ENCODE data around the gene RAX2. TPM values are rescaled to one million over a fixed set of nuclear protein-coding genes. Genes with fewer than 3 reads are reported as not detected.

The RAX2 gene
- polyA plus RNA-seq, 4 donors: 0.03 TPM; not detected in 3

DNA sequence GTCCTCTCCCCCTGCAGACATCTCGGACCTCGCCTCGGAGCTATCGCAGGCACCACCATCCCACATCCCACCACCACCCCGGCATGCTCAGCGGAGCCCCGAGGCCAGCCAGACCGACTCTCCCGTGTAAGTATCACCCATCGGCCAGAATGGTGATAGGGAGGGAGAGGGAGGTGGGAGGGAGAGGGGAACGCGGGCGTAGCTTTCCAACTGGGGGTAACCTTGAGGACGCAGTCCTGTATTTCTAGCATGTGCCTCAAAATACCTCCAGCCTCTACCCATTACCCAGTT is 37.8 kb downstream of the RAX2 start:
- DNase-seq (ENCODE audit: low read depth in 4 of 4, low spot score in 3 of 4): no peak

DNA sequence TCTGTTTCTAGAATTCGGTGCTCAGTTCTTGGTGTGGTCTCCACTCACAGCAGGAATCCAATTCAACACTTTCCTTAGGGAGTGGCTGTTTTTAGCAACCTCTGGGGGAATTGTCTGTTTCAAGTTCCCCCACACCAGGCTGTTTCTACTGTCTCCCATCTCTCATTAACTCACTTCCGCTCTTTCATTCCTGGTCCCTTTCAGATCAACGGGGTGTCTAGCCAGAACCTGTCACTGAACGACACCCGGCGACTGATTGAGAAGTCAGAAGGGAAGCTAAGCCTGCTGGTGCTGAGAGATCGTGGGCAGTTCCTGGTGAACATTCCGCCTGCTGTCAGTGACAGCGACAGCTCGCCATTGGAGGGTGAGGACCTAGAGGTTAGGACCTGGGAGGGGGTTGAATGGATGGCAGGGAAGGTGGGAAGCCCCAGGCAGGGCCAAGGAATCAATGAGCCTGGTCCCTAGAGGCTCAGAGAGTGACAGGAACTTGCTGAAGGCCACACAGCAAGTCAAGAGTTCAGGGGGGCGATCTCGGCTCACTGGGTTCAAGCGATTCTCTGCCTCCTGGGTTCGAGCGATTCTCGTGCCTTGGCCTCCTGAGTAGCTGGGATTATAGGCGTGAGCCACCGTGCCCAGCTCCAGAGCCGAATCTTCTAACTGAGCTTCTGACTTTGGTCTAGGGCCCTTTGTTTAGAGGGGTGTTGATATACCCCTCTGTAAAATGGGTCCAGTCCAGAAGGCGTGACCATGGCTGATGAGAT is 38.3 kb downstream of the RAX2 start:
- no peak for DNase-seq (ENCODE audit: low read depth in 4 of 4, low spot score in 3 of 4)

DNA sequence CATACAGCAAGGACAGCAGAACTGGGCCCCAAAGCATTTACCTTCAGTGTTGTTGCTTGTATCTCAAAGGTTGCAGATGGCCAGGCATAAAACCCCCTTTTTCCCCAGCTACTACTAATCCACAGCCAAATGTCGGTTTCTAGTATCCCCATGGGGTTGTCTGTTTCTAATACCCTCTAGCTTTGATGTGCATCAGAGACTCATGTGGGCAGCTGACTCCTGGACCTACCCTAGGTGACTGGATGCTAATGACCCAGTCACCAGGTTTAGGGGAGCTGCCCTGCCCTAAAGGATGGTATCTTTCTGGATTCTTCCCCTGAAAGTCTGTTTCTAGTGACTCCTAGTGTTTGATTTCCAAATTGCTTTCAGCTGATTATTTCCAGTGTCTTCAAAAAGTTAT is 39.9 kb downstream of the RAX2 start:
- no peak for DNase-seq (ENCODE audit: low read depth in 4 of 4, low spot score in 3 of 4)

DNA sequence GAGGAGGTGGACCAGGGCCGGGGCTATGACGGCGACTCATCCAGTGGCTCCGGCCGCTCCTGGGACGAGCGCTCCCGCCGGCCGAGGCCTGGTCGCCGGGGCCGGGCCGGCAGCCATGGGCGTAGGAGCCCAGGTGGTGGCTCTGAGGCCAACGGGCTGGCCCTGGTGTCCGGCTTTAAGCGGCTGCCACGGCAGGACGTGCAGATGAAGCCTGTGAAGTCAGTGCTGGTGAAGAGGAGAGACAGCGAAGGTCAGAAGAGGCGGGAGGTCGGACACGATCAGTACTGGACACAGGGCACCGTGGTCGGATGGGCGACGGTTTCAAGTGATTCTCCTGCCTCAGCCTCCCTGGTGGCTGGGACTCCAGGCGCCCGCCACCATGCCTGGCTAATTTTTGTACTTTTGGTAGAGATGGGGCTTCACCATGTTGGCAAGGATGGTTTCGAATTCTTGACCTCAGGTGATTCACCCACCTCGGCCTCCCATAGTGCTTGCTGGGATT is 41.5 kb downstream of the RAX2 start:
- DNase-seq (ENCODE audit: low read depth in 4 of 4, low spot score in 3 of 4): no peak

DNA sequence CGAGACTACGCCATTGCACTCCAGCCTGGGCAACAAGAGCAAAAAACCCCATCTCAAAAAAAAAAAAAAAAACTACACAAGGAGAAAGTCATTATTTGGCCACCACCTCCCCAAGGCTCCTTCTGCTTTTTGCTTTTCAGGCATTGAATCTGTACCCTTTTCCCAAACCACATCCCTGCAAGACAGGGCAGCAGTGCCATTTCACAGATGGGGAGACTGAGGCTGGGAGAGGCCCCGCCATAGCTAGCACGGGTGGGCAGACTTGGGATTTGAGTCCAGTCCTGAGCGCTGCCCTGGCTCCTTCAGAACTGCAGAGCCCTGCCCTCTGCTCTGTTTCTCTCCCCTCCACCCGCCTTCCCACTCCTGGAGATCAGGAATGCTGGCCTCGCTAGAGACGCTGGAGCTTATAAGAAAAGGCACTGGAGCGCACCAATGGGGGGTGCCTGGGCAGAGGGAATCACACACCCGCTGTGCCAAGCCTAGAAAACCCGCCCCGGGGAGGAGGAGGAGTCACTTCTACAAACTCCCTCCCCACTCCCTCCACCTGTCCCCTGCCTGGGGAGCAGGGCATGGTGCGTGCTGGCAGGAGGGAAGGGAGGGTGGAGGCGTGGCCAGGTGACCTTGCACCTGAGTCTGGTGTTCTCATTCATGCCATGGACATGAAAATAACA is 46.3 kb downstream of the RAX2 start:
- peak in 3 of 4 donors; percentile 45 to 71 (median 61) for DNase-seq (ENCODE audit: low read depth in 4 of 4, low spot score in 3 of 4)

DNA sequence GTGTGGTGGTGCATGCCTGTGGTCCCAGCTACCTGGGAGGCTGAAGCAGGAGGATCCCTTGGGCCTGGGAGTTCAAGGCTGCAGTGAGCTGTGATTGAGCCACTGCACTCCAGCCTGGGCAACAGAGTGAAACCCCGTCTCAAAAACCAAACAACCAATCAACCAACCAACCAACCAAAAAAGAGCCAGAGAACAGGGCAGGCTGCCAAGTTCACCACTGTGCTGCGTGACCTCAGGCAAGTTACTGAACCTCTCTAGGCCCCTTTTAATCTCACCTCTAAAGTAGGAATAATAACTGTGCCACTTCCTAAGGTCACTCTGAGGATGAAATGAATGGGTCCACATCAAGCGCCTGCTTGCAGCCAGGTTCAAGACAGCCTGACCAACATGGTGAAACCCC is 46.9 kb downstream of the RAX2 start:
- no peak for DNase-seq (ENCODE audit: low read depth in 4 of 4, low spot score in 3 of 4)

DNA sequence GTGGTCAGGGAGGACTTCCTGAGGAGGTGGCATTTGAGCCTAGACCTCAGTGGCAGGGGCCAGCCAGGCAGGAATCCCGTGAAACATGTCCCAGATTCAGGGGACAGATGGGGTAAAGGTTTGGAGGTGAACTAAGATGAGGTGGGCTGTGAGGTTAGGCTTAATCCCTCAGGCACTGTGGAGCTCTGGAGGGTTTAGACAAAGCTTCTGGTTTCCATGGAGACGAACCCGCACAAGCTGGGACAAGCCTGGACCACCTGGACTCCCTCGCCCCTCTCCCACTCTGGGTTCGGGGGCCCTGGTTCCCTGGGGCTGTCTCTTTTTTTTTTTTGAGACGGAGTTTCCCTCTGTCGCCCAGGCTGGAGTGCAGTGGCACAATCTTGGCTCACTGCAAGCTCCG is 48.1 kb downstream of the RAX2 start:
- DNase-seq (ENCODE audit: low read depth in 4 of 4, low spot score in 3 of 4): no peak

DNA sequence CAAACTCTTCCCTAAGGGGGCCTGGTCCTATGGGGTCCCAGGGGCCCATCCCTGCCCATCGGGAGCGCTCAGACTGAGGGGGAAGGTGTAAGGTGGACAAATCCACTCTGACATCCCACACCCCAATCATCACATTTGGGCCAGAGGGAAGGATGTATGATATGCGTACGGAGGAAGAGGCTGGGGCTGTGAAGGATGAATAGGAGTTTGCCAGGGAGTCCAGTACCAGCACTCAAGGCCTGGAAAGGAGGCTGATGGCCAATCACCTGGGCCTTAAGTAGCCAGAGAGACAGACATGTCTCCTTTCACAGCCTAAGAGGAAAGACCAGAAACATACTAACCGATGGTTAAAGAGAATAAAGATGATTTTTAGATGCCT is 48.9 kb downstream of the RAX2 start:
- no peak for DNase-seq (ENCODE audit: low read depth in 4 of 4, low spot score in 3 of 4)

DNA sequence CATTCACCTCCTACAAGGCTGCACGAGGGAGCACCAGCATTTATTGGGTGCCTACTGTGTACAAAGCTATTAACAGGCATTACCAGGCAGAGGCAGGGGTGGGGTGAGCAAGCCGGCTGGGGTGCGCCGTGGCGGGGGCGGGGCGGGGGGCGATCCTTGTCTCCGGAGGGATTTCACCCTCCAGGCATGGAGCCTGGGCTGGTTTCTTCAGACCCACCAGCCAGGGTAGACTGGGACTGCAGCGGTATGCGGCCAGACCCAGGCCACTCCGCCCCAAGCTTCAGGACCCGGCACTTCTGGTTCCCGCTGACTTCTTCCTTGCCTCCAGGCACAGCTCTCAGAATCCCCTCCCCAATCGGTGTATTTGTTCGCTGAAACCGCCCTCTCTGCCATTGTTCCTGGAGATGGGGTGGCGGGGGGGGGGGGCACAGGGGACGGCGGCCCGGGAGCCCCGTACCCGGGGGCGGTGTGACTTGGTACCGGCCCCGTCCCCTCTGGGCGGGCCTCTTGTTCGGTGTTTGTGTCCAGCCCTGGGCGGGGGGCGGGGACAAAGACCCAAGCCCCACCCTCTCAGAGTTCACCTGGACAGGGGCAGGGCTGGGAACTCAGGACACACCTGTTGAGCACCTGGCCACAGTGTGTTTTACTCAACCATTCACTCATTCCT is 49.5 kb downstream of the RAX2 start:
- DNase-seq (ENCODE audit: low read depth in 4 of 4, low spot score in 3 of 4): no peak

DNA sequence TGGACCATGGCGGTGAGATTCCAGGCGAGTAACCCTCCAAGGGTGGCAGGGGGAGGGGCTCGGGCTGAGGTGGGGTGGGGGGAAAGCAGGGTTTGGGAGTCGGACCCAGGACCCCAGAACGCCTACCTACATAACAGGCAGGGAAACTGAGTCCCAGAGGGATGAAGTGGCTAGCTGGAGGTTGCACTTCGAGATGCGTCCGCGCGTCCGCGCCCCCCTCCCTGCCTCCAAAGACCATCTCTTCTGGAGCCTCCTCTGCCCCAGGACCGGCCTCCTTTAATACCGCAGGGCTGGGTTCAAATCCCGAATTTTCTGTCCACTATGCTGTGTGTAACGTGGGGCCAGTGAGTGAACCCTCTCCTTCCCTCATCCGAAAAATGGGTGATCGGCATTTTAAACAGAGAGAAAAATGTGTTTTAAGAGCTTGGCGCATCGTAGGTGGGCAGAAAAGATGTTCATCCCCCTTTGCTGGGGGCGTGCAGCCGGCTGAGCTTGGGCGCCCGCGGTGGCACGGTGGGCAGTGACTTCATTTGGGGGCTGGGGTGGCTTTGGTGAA is 50.1 kb downstream of the RAX2 start:
- no peak for DNase-seq (ENCODE audit: low read depth in 4 of 4, low spot score in 3 of 4)

DNA sequence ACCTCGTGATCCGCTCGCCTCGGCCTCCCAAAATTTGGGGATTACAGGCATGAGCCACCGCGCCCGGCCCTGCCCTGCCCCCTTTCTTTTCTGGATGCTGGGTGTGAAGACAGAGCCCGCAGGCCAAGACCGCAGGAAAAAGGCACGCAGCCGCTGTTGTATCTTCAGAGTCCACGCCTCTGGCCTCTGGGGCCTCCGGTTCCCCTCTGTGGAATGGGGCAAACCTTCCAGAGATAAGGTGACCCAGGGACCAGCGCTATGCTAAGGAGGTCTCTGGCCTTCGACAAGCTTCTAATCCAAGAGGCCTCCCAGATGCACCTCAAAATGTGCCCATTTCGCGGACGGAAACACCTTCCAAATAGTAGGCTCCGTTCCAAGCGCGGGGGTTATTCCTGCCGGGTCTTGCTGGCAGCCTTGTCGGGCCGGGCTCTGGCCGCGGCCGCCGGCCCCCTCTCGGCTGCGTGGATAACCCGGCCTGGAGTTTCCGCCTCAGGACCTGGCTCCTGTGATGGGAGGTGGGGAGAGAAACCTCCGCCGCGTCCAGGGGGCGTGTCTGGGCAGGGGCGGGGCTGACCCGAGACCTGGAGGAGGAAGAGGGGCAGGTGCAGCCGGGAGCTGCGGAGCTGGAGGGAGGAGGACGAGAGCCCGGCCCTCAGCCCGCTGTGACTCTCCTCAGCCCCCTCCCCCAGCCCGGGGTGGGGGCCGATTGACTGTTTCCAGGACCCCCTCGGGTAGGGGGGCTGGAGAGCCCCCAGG is 50.7 kb downstream of the RAX2 start:
- DNase-seq (ENCODE audit: low read depth in 4 of 4, low spot score in 3 of 4): peak; percentile 63 to 79 (median 68)

DNA sequence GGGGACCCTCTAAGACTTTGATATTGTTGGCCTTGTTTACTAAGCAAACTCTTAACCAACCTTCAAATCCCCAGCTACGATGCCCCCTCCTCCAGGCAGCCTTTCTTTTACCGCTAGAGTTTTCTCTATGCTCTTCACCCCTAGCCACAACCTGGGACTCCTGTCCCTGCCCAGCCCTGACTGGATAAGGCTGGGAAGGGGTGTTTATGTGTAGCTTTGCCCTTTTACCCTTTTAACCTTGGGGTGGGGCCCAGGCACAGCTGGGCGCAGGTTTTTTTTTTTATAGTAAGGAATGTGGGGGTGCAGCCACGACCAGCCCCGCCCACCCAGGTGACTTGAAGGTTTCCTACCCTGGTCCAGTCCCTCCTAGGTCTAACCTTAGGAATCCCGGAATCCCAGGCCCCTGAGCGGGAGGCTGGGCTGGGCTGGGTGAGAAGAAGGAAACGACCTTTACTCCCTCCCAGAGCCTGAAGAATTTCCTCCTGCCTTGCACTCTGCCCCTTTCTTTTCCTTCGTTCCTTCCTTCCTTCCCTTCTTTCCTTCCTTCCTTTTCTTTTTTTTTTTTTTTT is 51.6 kb downstream of the RAX2 start:
- no peak for DNase-seq (ENCODE audit: low read depth in 4 of 4, low spot score in 3 of 4)

DNA sequence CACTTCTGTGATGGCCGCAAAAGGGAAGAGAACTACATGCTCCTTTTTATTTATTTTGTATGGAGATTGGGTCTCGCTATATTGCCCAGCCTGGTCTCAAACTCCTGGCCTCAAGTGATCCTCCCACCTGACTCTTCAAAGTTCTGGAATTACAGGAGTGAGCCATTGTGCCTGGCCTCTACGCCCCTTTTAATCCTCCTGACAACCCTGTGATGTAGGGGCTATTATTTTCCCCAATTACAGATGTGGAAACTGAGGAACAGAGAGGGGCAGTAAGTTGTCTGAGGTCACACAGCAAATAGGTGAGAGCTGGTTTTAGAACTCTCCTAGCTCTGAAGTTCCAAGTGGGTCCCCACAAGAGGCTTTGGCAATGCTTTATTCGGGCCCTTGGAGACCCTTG is 52.2 kb downstream of the RAX2 start:
- DNase-seq (ENCODE audit: low read depth in 4 of 4, low spot score in 3 of 4): no peak

Other genes with a start within 250 kb of the RAX2 start
- 1 to 10 TPM; 3.4 to 7.1 (median 4.8) TPM for gene TEKTIP1, start 233.1 kb downstream of the RAX2 start, polyA plus RNA-seq (ENCODE audit: insufficient read length in 4 of 4)
- 10 to 100 TPM; 46.5 to 66.2 (median 56.5) TPM for gene MFSD12, start 214.6 kb downstream of the RAX2 start, polyA plus RNA-seq (ENCODE audit: insufficient read length in 4 of 4)
- gene HMG20B, start 199.3 kb downstream of the RAX2 start, polyA plus RNA-seq (ENCODE audit: insufficient read length in 4 of 4): 10 to 100 TPM; 72.9 to 95.8 (median 74.2) TPM
- gene GIPC3, start 186.8 kb downstream of the RAX2 start, polyA plus RNA-seq (ENCODE audit: insufficient read length in 4 of 4): 1 to 10 TPM; 2.6 to 4.2 (median 3.1) TPM
- 1 to 10 TPM; 2.7 to 4.1 (median 3.1) TPM for gene TBXA2R, start 165.4 kb downstream of the RAX2 start, polyA plus RNA-seq (ENCODE audit: insufficient read length in 4 of 4)
- 10 to 100 TPM; 19.7 to 30.8 (median 21.0) TPM for gene CACTIN, start 145.4 kb downstream of the RAX2 start, polyA plus RNA-seq (ENCODE audit: insufficient read length in 4 of 4)
- gene PIP5K1C, start 71.8 kb downstream of the RAX2 start, polyA plus RNA-seq (ENCODE audit: insufficient read length in 4 of 4): 10 to 100 TPM; 19.3 to 30.8 (median 23.3) TPM
- gene TJP3, start 63.8 kb downstream of the RAX2 start, polyA plus RNA-seq (ENCODE audit: insufficient read length in 4 of 4): 10 to 100 TPM in 2 of 4 donors, 1 to 10 TPM in 2; 7.7 to 11.3 (median 9.6) TPM
- 10 to 100 TPM; 14.2 to 21.6 (median 16.6) TPM for gene APBA3, start 10.5 kb downstream of the RAX2 start, polyA plus RNA-seq (ENCODE audit: insufficient read length in 4 of 4)
- 10 to 100 TPM; 32.1 to 43.9 (median 38.1) TPM for gene MRPL54, start 9.5 kb downstream of the RAX2 start, polyA plus RNA-seq (ENCODE audit: insufficient read length in 4 of 4)
- gene MATK, start 14.2 kb upstream of the RAX2 start, polyA plus RNA-seq (ENCODE audit: insufficient read length in 4 of 4): 1 to 10 TPM in 2 of 4 donors, under 1 TPM in 2; 0.50 to 1.8 (median 1.1) TPM
- 1 to 10 TPM; 1.3 to 1.8 (median 1.6) TPM for gene ZFR2, start 96.8 kb upstream of the RAX2 start, polyA plus RNA-seq (ENCODE audit: insufficient read length in 4 of 4)
- under 1 TPM; 0.32 to 0.61 (median 0.39) TPM for gene ATCAY, start 108.5 kb upstream of the RAX2 start, polyA plus RNA-seq (ENCODE audit: insufficient read length in 4 of 4)
- under 1 TPM in 2 of 4 donors, not detected in 2; 0.39 to 0.59 TPM for gene NMRK2, start 160.8 kb upstream of the RAX2 start, polyA plus RNA-seq (ENCODE audit: insufficient read length in 4 of 4)
- gene DAPK3, start 198.9 kb upstream of the RAX2 start, polyA plus RNA-seq (ENCODE audit: insufficient read length in 4 of 4): 10 to 100 TPM; 36.5 to 55.5 (median 39.6) TPM
- gene EEF2, start 213.2 kb upstream of the RAX2 start, polyA plus RNA-seq (ENCODE audit: insufficient read length in 4 of 4): 1,000 to 10,000 TPM; 1,542 to 1,906 (median 1,629) TPM
- gene PIAS4, start 235.5 kb upstream of the RAX2 start, polyA plus RNA-seq (ENCODE audit: insufficient read length in 4 of 4): 10 to 100 TPM; 33.5 to 39.4 (median 38.1) TPM